ENCODE data around the gene GPR31. TPM values are rescaled to one million over a fixed set of nuclear protein-coding genes. Genes with fewer than 3 reads are reported as not detected.

Gene GPR31
- total and polyA plus RNA-seq, 9 of the 15 experiments (the other 6 are each of a cell fraction or from before 2014, with no cell fraction given): not detected

DNA sequence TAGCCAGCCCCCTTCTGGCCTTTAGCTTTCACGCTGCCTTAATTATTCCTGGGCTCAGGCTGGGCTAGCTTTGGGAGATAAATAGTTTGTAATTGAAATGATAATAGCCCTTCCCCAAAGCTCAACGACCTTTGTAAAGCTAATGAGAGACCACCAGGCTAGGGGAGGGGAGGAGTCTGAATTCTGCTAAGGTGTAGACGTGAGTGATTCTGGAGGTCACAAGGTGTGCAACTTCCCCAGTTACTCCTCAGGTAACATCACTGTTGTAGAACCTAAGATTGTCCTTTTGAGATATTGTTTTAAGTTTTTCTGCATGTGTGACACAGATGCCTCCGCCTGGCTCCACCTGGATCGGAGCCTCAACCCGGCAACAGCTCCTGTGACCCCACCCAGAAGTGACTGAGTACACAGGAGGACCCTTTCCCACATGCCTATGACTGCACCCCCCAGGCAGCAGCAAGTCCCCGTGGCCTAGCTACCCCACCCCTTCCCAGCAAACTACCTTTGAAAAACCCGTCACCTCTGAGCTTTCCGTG, 5.8 kb upstream of the GPR31 start (continued):
- TF ChIP-seq, protein P1, sequence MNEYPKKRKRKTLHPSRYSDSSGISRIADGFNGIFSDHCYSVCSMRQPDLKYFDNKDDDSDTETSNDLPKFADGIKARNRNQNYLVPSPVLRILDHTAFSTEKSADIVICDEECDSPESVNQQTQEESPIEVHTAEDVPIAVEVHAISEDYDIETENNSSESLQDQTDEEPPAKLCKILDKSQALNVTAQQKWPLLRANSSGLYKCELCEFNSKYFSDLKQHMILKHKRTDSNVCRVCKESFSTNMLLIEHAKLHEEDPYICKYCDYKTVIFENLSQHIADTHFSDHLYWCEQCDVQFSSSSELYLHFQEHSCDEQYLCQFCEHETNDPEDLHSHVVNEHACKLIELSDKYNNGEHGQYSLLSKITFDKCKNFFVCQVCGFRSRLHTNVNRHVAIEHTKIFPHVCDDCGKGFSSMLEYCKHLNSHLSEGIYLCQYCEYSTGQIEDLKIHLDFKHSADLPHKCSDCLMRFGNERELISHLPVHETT (CRISPR knock-in tag; conservative IDR thresholded peaks at IDR 0.05 in 1 of 2, IDR thresholded peaks at IDR 0.05 in 1 of 2): no peak

DNA sequence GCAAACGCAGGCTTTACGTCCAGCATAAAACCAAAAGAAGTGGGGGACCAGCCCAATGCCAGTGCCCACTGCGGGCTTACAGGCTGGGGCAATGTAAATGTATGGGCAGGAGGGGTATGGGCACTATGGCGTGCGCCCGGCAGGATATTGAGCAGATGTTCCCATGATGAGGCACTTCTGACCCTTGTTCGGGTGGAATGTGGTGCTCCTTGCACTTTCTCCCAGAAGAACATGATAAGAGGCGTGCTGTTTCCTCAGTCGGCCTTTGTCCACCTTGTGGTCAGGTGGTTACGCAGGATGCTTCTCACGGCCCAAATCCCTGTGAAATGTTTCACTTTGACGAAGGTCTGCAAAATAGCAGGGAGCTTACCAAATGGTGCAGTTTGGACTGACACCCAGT, 4.8 kb upstream of the GPR31 start:
- FAIRE-seq: no peak
- no peak overlapping the region for H3K9ac ChIP-seq (ENCODE audit: insufficient read depth in 1 of 2, low read depth in 2 of 2, low read length in 2 of 2)
- CTCF ChIA-PET (ENCODE audit: low intra/inter-chr PET ratio): no interaction called here
- no peak overlapping the region for H3K4me2 ChIP-seq (ENCODE audit: insufficient read depth, low read length)
- no peak overlapping the region for H2AFZ ChIP-seq (ENCODE audit: low read depth, low read length)
- no peak overlapping the region for H3K27ac ChIP-seq (ENCODE audit: extremely low read depth, low read depth, low read length)
- H3K9me1 ChIP-seq (ENCODE audit: control insufficient read depth, insufficient read depth, low read length): no peaks in the 10 kb centered on the region
- no peak for ATAC-seq
- POLR2A ChIA-PET: no interaction called here
- peaks cover 34 to 42% of the 10 kb centered on the region in 2 experiments for H3K27me3 ChIP-seq (ENCODE audit: control insufficient read depth in 2 of 2, insufficient read depth in 2 of 2, low read length in 2 of 2)
- DNase-seq (ENCODE audit: extremely low read depth in 1 of 4, low spot score in 3 of 4): no peak
- no TSS peak for BruUV-seq (replicated peaks)
- peaks cover 0 to under 1% of the 10 kb centered on the region in 2 experiments; a peak in 1 of 5 replicates for H3K4me1 ChIP-seq (replicated peaks in 1 of 2; ENCODE audit: control insufficient read depth in 2 of 2, insufficient read depth in 2 of 2, low read length in 2 of 2)
- no peaks in the 10 kb centered on the region for H4K20me1 ChIP-seq (replicated peaks; ENCODE audit: control insufficient read depth, insufficient read depth, low read length)
- no peaks in the 10 kb centered on the region for H3K9me3 ChIP-seq (replicated peaks; ENCODE audit: control insufficient read depth, insufficient read depth, low read depth, low read length)
- 1% methylated on average over 12 of the region's 12 CpGs for WGBS (ENCODE audit: insufficient coverage, low coverage, missing lambda C conversion rate)
- in situ Hi-C loops (cut with MboI): no loop called here
- H3K4me3 ChIP-seq: no peak overlapping the region
- no peaks in the 10 kb centered on the region for H3K36me3 ChIP-seq (ENCODE audit: control insufficient read depth, insufficient read depth, low read length)
- intact Hi-C loops (cut with micrococcal nuclease): no loop called here
- H3K79me2 ChIP-seq (ENCODE audit: control insufficient read depth, insufficient read depth, low read length): no peaks in the 10 kb centered on the region
- no peak for TF ChIP-seq SUPT5H (IDR thresholded peaks at IDR 0.05)
- TF ChIP-seq, protein P2, sequence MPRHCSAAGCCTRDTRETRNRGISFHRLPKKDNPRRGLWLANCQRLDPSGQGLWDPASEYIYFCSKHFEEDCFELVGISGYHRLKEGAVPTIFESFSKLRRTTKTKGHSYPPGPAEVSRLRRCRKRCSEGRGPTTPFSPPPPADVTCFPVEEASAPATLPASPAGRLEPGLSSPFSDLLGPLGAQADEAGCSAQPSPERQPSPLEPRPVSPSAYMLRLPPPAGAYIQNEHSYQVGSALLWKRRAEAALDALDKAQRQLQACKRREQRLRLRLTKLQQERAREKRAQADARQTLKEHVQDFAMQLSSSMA (CRISPR knock-in tag; IDR thresholded peaks at IDR 0.05): no peak
- TF ChIP-seq, protein P3, sequence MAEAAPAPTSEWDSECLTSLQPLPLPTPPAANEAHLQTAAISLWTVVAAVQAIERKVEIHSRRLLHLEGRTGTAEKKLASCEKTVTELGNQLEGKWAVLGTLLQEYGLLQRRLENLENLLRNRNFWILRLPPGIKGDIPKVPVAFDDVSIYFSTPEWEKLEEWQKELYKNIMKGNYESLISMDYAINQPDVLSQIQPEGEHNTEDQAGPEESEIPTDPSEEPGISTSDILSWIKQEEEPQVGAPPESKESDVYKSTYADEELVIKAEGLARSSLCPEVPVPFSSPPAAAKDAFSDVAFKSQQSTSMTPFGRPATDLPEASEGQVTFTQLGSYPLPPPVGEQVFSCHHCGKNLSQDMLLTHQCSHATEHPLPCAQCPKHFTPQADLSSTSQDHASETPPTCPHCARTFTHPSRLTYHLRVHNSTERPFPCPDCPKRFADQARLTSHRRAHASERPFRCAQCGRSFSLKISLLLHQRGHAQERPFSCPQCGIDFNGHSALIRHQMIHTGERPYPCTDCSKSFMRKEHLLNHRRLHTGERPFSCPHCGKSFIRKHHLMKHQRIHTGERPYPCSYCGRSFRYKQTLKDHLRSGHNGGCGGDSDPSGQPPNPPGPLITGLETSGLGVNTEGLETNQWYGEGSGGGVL (CRISPR knock-in tag; IDR thresholded peaks at IDR 0.05): no peak
- no peak for TF ChIP-seq NR4A1 (CRISPR knock-in tag; IDR thresholded peaks at IDR 0.05)
- TF ChIP-seq NR4A1 (tag; IDR thresholded peaks at IDR 0.05): no peak
- no peak for TF ChIP-seq IRF2 (CRISPR knock-in tag; IDR thresholded peaks at IDR 0.05)
- TF ChIP-seq HNRNPH1 (optimal IDR thresholded peaks at IDR 0.05; ENCODE audit: low read depth, low read length): no peak
- no peak for TF ChIP-seq ZFP30 (CRISPR knock-in tag; IDR thresholded peaks at IDR 0.05; ENCODE audit: borderline replicate concordance)
- TF ChIP-seq, protein P4, sequence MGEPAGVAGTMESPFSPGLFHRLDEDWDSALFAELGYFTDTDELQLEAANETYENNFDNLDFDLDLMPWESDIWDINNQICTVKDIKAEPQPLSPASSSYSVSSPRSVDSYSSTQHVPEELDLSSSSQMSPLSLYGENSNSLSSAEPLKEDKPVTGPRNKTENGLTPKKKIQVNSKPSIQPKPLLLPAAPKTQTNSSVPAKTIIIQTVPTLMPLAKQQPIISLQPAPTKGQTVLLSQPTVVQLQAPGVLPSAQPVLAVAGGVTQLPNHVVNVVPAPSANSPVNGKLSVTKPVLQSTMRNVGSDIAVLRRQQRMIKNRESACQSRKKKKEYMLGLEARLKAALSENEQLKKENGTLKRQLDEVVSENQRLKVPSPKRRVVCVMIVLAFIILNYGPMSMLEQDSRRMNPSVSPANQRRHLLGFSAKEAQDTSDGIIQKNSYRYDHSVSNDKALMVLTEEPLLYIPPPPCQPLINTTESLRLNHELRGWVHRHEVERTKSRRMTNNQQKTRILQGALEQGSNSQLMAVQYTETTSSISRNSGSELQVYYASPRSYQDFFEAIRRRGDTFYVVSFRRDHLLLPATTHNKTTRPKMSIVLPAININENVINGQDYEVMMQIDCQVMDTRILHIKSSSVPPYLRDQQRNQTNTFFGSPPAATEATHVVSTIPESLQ (CRISPR knock-in tag; IDR thresholded peaks at IDR 0.05): no peak
- no peak for TF ChIP-seq XRCC5 (IDR thresholded peaks at IDR 0.05; ENCODE audit: low read depth, low read length)
- TF ChIP-seq ZNF445 (CRISPR knock-in tag; IDR thresholded peaks at IDR 0.05; ENCODE audit: low read depth): no peak
- TF ChIP-seq, protein P5, sequence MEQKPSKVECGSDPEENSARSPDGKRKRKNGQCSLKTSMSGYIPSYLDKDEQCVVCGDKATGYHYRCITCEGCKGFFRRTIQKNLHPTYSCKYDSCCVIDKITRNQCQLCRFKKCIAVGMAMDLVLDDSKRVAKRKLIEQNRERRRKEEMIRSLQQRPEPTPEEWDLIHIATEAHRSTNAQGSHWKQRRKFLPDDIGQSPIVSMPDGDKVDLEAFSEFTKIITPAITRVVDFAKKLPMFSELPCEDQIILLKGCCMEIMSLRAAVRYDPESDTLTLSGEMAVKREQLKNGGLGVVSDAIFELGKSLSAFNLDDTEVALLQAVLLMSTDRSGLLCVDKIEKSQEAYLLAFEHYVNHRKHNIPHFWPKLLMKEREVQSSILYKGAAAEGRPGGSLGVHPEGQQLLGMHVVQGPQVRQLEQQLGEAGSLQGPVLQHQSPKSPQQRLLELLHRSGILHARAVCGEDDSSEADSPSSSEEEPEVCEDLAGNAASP (IDR thresholded peaks at IDR 0.05): no peak
- TF ChIP-seq SNRNP70 (optimal IDR thresholded peaks at IDR 0.05; ENCODE audit: low read depth, low read length): no peak

Measured in K562 (cell line).